HepG2 (cell line): ENCODE results near the gene CCDC34. TPM values are rescaled to one million over a fixed set of nuclear protein-coding genes. Genes with fewer than 3 reads are reported as not detected.

Experiments
- ARNT2 ChIP-seq: sonication (generic); formaldehyde crosslinking; IDR thresholded peaks from 2 replicates; pipeline ENCODE4 v1.8.0; 2022; ENCODE audit warnings: mild to moderate bottlenecking, low read depth, missing genetic modification reagents, moderate library complexity
- CBX1 ChIP-seq: IDR thresholded peaks from one replicate; pipeline ENCODE4 v1.6.1; 2016; ENCODE audit warnings: antibody characterized with exemption, low read depth
- DNMT3B ChIP-seq: conservative IDR thresholded peaks from 2 replicates; pipeline ENCODE4 v1.6.1; 2016; ENCODE audit warnings: missing biosample characterization, control low read depth
- FOXP1 ChIP-seq, 2 experiments: fragments of 450-650 bp in 1 of 2; IDR thresholded peaks; 2 replicates each; pipeline ENCODE4 v1.6.1; 2017 to 2018; ENCODE audit warnings: antibody characterized with exemption in 1 of 2
- GZF1 ChIP-seq: sonication (generic); formaldehyde crosslinking; IDR thresholded peaks from 2 replicates; pipeline ENCODE4 v1.5.1; 2020; ENCODE audit warnings: mild to moderate bottlenecking, missing genetic modification reagents
- HDAC2 ChIP-seq: sonication (generic); formaldehyde crosslinking; IDR thresholded peaks from 2 replicates; pipeline ENCODE4 v1.4.0; 2020; ENCODE audit warnings: missing genetic modification reagents
- IKZF4 ChIP-seq: sonication (generic); formaldehyde crosslinking; IDR thresholded peaks from 2 replicates; pipeline ENCODE4 v1.5.1; 2020; ENCODE audit warnings: borderline replicate concordance, mild to moderate bottlenecking, low read depth, missing genetic modification reagents; ENCODE audit errors: not compliant biosample characterization
- ISX ChIP-seq: sonication (generic); formaldehyde crosslinking; conservative IDR thresholded peaks from 2 replicates; pipeline ENCODE4 v1.5.0; 2020; ENCODE audit warnings: missing genetic modification reagents
- MIER3 ChIP-seq: IDR thresholded peaks from 2 replicates; pipeline ENCODE4 v1.6.1; 2016; ENCODE audit warnings: missing compliant biosample characterization, borderline replicate concordance
- NFIB ChIP-seq: sonication (generic); formaldehyde crosslinking; IDR thresholded peaks from 2 replicates; pipeline ENCODE4 v1.9.0; 2021; ENCODE audit warnings: missing genetic modification reagents, mild to moderate bottlenecking, borderline replicate concordance
- RXRB ChIP-seq: IDR thresholded peaks from 2 replicates; pipeline ENCODE4 v1.6.1; 2016; ENCODE audit warnings: borderline replicate concordance, missing genetic modification reagents, missing compliant biosample characterization
- SCMH1 ChIP-seq: sonication (generic); formaldehyde crosslinking; IDR thresholded peaks from 2 replicates; pipeline ENCODE4 v1.9.0; 2021; ENCODE audit warnings: missing genetic modification reagents, mild to moderate bottlenecking, borderline replicate concordance
- ZFP37 ChIP-seq: sonication (generic); formaldehyde crosslinking; IDR thresholded peaks from 2 replicates; pipeline ENCODE4 v1.4.0; 2020; ENCODE audit warnings: missing genetic modification reagents, borderline replicate concordance
- ZNF3 ChIP-seq: IDR thresholded peaks from 2 replicates; pipeline ENCODE4 v1.7.0; 2017; ENCODE audit warnings: inconsistent platforms
- ZNF33B ChIP-seq: sonication (generic); formaldehyde crosslinking; IDR thresholded peaks from 2 replicates; pipeline ENCODE4 v1.5.1; 2020; ENCODE audit warnings: mild to moderate bottlenecking, missing genetic modification reagents
- ZNF552 ChIP-seq: sonication (generic); formaldehyde crosslinking; IDR thresholded peaks from 2 replicates; pipeline ENCODE4 v1.9.0; 2022; ENCODE audit warnings: missing genetic modification reagents, mild to moderate bottlenecking, borderline replicate concordance
- ZNF563 ChIP-seq: sonication (generic); formaldehyde crosslinking; IDR thresholded peaks from 2 replicates; pipeline ENCODE4 v1.8.0; 2022; ENCODE audit warnings: mild to moderate bottlenecking, moderate library complexity, missing genetic modification reagents
- ZNF614 ChIP-seq: IDR thresholded peaks from 2 replicates; pipeline ENCODE4 v1.6.1; 2018; ENCODE audit warnings: missing biosample characterization, missing genetic modification reagents, inconsistent platforms, borderline replicate concordance
- ZNF773 ChIP-seq: sonication (generic); formaldehyde crosslinking; IDR thresholded peaks from 2 replicates; pipeline ENCODE4 v1.4.0; 2020; ENCODE audit warnings: missing genetic modification reagents, borderline replicate concordance
- ZNF792 ChIP-seq: IDR thresholded peaks from 2 replicates; pipeline ENCODE4 v1.6.1; 2016
- polyA plus RNA-seq, 8 experiments: library from polyadenylated mRNA; depleted of rRNA in 3 of 8; stranded (reverse) in 7 of 8; unstranded in 1 of 8; fragments of >200 nt; fragmentation: Illumina TruSeq in 4 of 8; extraction: Trizol in 4 of 8; gene quantifications; 2 replicates each; pipeline versions ENCODE4 v1.2.1 to v1.2.3, GENCODE V29; 2011 to 2016; ENCODE audit warnings: low read depth in 4 of 8, missing spikeins in 1 of 8, mixed read lengths in 1 of 8; ENCODE audit not compliant: insufficient read depth in 1 of 8
- total RNA-seq, 5 experiments: library from RNA; depleted of rRNA; stranded (reverse); fragments of >200 nt; fragmentation: Illumina TruSeq; extraction: Trizol; gene quantifications; 2 replicates each; pipeline ENCODE4 v1.2.3, GENCODE V29; 2016; ENCODE audit warnings: low read depth in 1 of 5
- TF ChIP-seq, protein P1 (sequence below), 2 experiments: sonication (generic) in 1 of 2; formaldehyde crosslinking in 1 of 2; IDR thresholded peaks; 2 replicates each; pipeline versions ENCODE4 v1.5.1 to v1.6.1; 2011 to 2020; ENCODE audit warnings: borderline replicate concordance in 1 of 2, low read depth in 1 of 2, low read length in 1 of 2, mild to moderate bottlenecking in 1 of 2, missing genetic modification reagents in 1 of 2, moderate library complexity in 1 of 2
- TF ChIP-seq, protein P2 (sequence below): sonication (generic); formaldehyde crosslinking; IDR thresholded peaks from 2 replicates; pipeline ENCODE4 v1.5.0; 2020; ENCODE audit warnings: missing genetic modification reagents
- TF ChIP-seq, protein P3 (sequence below): sonication (generic); formaldehyde crosslinking; IDR thresholded peaks from 2 replicates; pipeline ENCODE4 v1.5.0; 2020; ENCODE audit warnings: missing genetic modification reagents

Gene CCDC34
- total and polyA plus RNA-seq, 2 of the 13 experiments (the other 11 are each of a cell fraction or from before 2014, with no cell fraction given), result 7.6 to 34.3 TPM

DNA sequence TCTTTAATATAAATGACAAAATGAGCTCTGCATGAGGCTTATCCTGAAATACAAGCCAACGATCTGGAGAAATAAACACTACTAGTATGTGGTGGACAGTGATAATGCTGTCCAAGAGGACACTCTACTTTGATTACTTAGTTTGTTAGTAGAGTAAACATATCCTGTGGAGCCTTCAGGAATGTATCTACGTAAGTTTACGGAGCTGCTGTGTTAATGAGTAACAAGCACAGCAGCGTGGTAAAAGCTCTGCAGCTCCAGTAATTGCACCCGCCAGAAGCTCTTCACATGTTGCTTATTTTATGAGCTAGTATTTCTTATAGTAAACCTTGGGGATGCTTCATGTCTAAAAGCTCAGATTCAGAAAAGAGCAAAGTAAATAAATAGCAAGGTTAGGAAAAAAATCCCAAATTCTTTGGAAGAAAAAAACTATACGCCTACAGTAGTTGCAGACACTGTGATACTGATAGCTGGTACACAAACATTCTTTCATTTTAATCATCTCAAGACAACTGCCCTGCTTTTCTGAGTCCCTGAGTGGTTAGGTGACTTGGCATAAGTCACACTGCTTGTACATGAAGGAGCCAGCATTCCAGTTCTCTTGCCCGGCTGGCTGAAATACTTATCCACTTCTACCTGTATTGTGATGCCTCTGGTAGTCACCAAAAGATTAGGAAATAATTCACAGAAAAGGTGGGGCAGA, 32.7 kb upstream of the CCDC34 start (continued):
- TF ChIP-seq, protein P1, sequence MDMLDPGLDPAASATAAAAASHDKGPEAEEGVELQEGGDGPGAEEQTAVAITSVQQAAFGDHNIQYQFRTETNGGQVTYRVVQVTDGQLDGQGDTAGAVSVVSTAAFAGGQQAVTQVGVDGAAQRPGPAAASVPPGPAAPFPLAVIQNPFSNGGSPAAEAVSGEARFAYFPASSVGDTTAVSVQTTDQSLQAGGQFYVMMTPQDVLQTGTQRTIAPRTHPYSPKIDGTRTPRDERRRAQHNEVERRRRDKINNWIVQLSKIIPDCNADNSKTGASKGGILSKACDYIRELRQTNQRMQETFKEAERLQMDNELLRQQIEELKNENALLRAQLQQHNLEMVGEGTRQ (IDR thresholded peaks at IDR 0.05; ENCODE audit: low read depth, low read length), result no peak
- TF ChIP-seq, protein P1 (CRISPR knock-in tag; IDR thresholded peaks at IDR 0.05; ENCODE audit: borderline replicate concordance), result no peak
- TF ChIP-seq DNMT3B (CRISPR knock-in tag) (no peak), FOXP1 (IDR thresholded peaks at IDR 0.05) (peak; percentile 51; the same call in 1 of the 2 replicates), FOXP1 (CRISPR knock-in tag; IDR thresholded peaks at IDR 0.05) (peak; percentile 92), ARNT2 (CRISPR knock-in tag) (no peak), ISX (CRISPR knock-in tag) (no peak), SCMH1 (CRISPR knock-in tag) (no peak), ZNF33B (no peak), ZNF563 (no peak), HDAC2 (CRISPR knock-in tag) (peak; percentile 73), ZNF792 (no peak; the same call in 1 of the 2 replicates), NFIB (no peak), IKZF4 (CRISPR knock-in tag) (no peak), MIER3 (CRISPR knock-in tag) (peak; percentile 22; the same call in 1 of the 2 replicates), RXRB (CRISPR knock-in tag) (peak; percentile 67; the same call in 1 of the 2 replicates), GZF1 (CRISPR knock-in tag) (no peak), ZNF552 (CRISPR knock-in tag) (no peak), ZFP37 (CRISPR knock-in tag) (no peak), ZNF773 (CRISPR knock-in tag) (no peak), ZNF3 (CRISPR knock-in tag) (no peak), CBX1 (no peak), ZNF614 (0 out of 2 replicates have a peak, but pooled peaks have one; percentile 18)
- TF ChIP-seq, protein P2, sequence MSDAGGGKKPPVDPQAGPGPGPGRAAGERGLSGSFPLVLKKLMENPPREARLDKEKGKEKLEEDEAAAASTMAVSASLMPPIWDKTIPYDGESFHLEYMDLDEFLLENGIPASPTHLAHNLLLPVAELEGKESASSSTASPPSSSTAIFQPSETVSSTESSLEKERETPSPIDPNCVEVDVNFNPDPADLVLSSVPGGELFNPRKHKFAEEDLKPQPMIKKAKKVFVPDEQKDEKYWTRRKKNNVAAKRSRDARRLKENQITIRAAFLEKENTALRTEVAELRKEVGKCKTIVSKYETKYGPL, result no peak
- TF ChIP-seq, protein P3, sequence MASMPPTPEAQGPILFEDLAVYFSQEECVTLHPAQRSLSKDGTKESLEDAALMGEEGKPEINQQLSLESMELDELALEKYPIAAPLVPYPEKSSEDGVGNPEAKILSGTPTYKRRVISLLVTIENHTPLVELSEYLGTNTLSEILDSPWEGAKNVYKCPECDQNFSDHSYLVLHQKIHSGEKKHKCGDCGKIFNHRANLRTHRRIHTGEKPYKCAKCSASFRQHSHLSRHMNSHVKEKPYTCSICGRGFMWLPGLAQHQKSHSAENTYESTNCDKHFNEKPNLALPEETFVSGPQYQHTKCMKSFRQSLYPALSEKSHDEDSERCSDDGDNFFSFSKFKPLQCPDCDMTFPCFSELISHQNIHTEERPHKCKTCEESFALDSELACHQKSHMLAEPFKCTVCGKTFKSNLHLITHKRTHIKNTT (CRISPR knock-in tag), result no peak
